Lung (tissue), 12 donors: ENCODE data around the gene NFATC2. TPM values are rescaled to one million over a fixed set of nuclear protein-coding genes. Genes with fewer than 3 reads are reported as not detected.
A peak's percentile ranks its signal among the peaks of the same experiment; 100 is the strongest.

Experiments used
- ATAC-seq: fragments of 200-7000 bp; cut with Tn5 transposase; one replicate; pipeline ENCODE4 v1.9.1; 2020; ENCODE audit warnings: moderate number of reproducible peaks; ENCODE audit not compliant: insufficient read depth, low FRiP score
- DNase-seq, 3 donors: peaks; one replicate each; pipeline ENCODE4 v3.0.0-alpha.2; 2013 to 2017
- H3K27ac ChIP-seq, 2 donors: one replicate each; pipeline ENCODE4 v1.5.1; 2013; ENCODE audit warnings: mild to moderate bottlenecking in 2 of 2, moderate library complexity in 2 of 2, control low read depth in 1 of 2, inconsistent platforms in 1 of 2, low read depth in 1 of 2, low read length in 1 of 2
- H3K27me3 ChIP-seq, 3 donors: one replicate each; pipeline ENCODE4 v1.5.1; 2013; ENCODE audit warnings: low read length in 2 of 3; ENCODE audit not compliant: control insufficient read depth in 3 of 3, insufficient read depth in 3 of 3
- H3K36me3 ChIP-seq, 4 donors: one replicate each; pipeline ENCODE4 v1.5.1; 2013; ENCODE audit warnings: low read length in 4 of 4, mild to moderate bottlenecking in 1 of 4, moderate library complexity in 1 of 4; ENCODE audit not compliant: control insufficient read depth in 4 of 4, insufficient read depth in 4 of 4
- H3K4me1 ChIP-seq, 5 donors: one replicate each; pipeline ENCODE4 v1.5.1; 2013; ENCODE audit warnings: low read length in 5 of 5, mild to moderate bottlenecking in 2 of 5, moderate library complexity in 1 of 5; ENCODE audit not compliant: control insufficient read depth in 5 of 5, insufficient read depth in 5 of 5
- H3K4me3 ChIP-seq: one replicate; pipeline ENCODE4 v1.5.1; 2013; ENCODE audit warnings: mild to moderate bottlenecking, control low read depth, moderate library complexity
- H3K9ac ChIP-seq, 2 donors: one replicate each; pipeline ENCODE4 v1.5.1; 2013; ENCODE audit warnings: low read length in 2 of 2, control low read depth in 1 of 2; ENCODE audit not compliant: insufficient read depth in 1 of 2
- H3K9me3 ChIP-seq, 4 donors: one replicate each; pipeline ENCODE4 v1.5.1; 2013; ENCODE audit warnings: low read length in 3 of 4, mild to moderate bottlenecking in 1 of 4, moderate library complexity in 1 of 4; ENCODE audit not compliant: control insufficient read depth in 4 of 4, insufficient read depth in 3 of 4
- WGBS, 2 donors: extraction: QIAGEN DNeasy Blood & Tissue Kit; methylation state at CpG; one replicate each; pipeline ENCODE4 v1.1.7; 2013; 5-methylcytosine and 5-hydroxymethylcytosine counted together
- polyA plus RNA-seq, 2 donors: library from polyadenylated mRNA; stranded (reverse); fragments of 200-250 nt; gene quantifications; one replicate each; pipeline ENCODE4 v1.2.1, GENCODE V29; 2013
- total RNA-seq, 2 donors: library from RNA; depleted of rRNA in 1 of 2; stranded (reverse); fragments of >200 nt in 1 of 2; gene quantifications; one replicate each; pipeline ENCODE4 v1.2.1, GENCODE V29; 2014 to 2021
- TF ChIP-seq, protein P1 (sequence below): IDR thresholded peaks from 2 replicates; pipeline ENCODE4 v1.5.1; 2012; ENCODE audit warnings: mild to moderate bottlenecking; ENCODE audit errors: control extremely low read depth, extremely low read depth
- donor health status: control.
- donor health status: control.
- donor health status: Bipolar disorder and iron deficiency.
- donor health status: healthy.
- donor health status: DM: yes; HTN: yes; CAD: no.

Gene NFATC2
- total and polyA plus RNA-seq, 4 donors: 1.3 to 8.7 (median 4.7) TPM

DNA sequence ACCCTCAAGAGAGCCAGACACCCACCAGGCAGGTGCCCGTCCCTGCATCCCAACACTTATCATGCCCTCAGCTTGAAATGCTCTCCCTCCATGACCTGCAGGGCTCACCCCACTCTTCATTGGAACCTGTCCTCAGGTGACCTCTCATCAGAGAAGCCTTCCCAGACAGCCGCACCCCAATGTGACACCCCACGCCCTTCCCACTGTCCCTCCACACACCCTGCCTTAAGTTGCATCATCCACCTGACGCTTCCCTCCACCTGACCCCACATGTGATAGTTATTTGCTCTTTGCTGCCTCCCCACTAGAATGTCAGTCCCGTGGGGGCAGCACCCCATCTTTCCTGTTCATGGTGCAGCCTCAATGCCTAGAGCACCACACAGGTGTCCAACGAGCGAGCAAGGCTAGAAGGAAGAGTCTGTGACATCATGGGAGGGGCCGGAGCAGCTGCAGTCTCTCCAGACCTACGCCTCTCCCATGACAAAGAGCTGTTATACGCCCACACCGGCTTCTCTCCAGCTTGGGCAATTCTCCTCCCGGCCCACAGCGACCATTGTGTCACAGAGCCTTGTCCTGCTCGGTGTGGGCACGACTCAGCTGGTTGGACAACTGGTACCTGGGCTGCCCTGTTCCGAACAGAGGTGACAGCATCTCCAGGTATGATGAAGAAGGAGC lies 58.2 kb downstream of the NFATC2 start:
- no peaks in the 10 kb centered on the region for H3K36me3 ChIP-seq
- no peak overlapping the region for H3K4me3 ChIP-seq
- no peaks in the 10 kb centered on the region for H3K9me3 ChIP-seq
- TF ChIP-seq, protein P1, sequence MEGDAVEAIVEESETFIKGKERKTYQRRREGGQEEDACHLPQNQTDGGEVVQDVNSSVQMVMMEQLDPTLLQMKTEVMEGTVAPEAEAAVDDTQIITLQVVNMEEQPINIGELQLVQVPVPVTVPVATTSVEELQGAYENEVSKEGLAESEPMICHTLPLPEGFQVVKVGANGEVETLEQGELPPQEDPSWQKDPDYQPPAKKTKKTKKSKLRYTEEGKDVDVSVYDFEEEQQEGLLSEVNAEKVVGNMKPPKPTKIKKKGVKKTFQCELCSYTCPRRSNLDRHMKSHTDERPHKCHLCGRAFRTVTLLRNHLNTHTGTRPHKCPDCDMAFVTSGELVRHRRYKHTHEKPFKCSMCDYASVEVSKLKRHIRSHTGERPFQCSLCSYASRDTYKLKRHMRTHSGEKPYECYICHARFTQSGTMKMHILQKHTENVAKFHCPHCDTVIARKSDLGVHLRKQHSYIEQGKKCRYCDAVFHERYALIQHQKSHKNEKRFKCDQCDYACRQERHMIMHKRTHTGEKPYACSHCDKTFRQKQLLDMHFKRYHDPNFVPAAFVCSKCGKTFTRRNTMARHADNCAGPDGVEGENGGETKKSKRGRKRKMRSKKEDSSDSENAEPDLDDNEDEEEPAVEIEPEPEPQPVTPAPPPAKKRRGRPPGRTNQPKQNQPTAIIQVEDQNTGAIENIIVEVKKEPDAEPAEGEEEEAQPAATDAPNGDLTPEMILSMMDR: no peak
- no peaks in the 10 kb centered on the region for H3K27me3 ChIP-seq
- no peak overlapping the region for H3K27ac ChIP-seq
- peaks cover 0 to 32% (median 0%) of the 10 kb centered on the region in 5 donors for H3K4me1 ChIP-seq
- no peak for ATAC-seq
- no peak overlapping the region for H3K9ac ChIP-seq
- no peak for DNase-seq
- 85 to 89% methylated on average over 16 of the region's 16 CpGs for WGBS, 2 donors

GRCh38 chr20:51482836-51483473 lies 59.6 kb downstream of the NFATC2 start:
- H3K4me3 ChIP-seq: no peak overlapping the region
- no peak overlapping the region for H3K9ac ChIP-seq
- H3K9me3 ChIP-seq: no peaks in the 10 kb centered on the region
- no peaks in the 10 kb centered on the region for H3K27me3 ChIP-seq
- ATAC-seq: no peak
- no peaks in the 10 kb centered on the region for H3K36me3 ChIP-seq
- no peak overlapping the region for H3K27ac ChIP-seq
- DNase-seq: peak in 1 of 3 donors; percentile 57
- H3K4me1 ChIP-seq: peaks cover 0 to 26% (median 0%) of the 10 kb centered on the region in 5 donors
- WGBS, 2 donors: 91 to 96% methylated on average over 15 of the region's 15 CpGs
- TF ChIP-seq, protein P1: no peak

- ATAC-seq: no peak
- Histone ChIP-seq H3K27me3 (no peaks in the 10 kb centered on the region), H3K4me1 (peaks cover 0 to 19% (median 0%) of the 10 kb centered on the region in 5 donors), H3K4me3 (no peak overlapping the region), H3K36me3 (no peaks in the 10 kb centered on the region), H3K9me3 (no peaks in the 10 kb centered on the region), H3K27ac (no peak overlapping the region), H3K9ac (no peak overlapping the region)
- 35 to 47% methylated on average over 17 of the region's 17 CpGs for WGBS, 2 donors
- TF ChIP-seq, protein P1: no peak
- DNase-seq: peak in 2 of 3 donors; percentile 32 to 63
Measured at GRCh38 chr20:51481341-51481914, 61.1 kb downstream of the NFATC2 start.
